Gastroesophageal sphincter (tissue), 3 donors: ENCODE results near the gene CCL25.

Experiments
- CTCF ChIP-seq, 4 experiments: fragments of 200-600 bp in 2 of 4; fragments of 450-650 bp in 2 of 4; sonication (generic) in 1 of 4; IDR thresholded peaks; one replicate each; pipeline ENCODE4 v1.5.1; 2017 to 2019; ENCODE audit warnings: antibody characterized with exemption in 4 of 4, mild to moderate bottlenecking in 2 of 4, moderate library complexity in 2 of 4
- EP300 ChIP-seq: sonication (generic); formaldehyde crosslinking; IDR thresholded peaks from one replicate; pipeline ENCODE4 v1.6.1; 2017; ENCODE audit warnings: antibody characterized with exemption, mild to moderate bottlenecking
- POLR2AphosphoS5 ChIP-seq: sonication (generic); formaldehyde crosslinking; IDR thresholded peaks from one replicate; pipeline ENCODE4 v1.6.1; 2017; ENCODE audit warnings: antibody characterized with exemption

- no peak for TF ChIP-seq EP300
- TF ChIP-seq CTCF (IDR thresholded peaks at IDR 0.05), result no peak
- TF ChIP-seq POLR2AphosphoS5, result no peak
These were observed 28.3 kb downstream of the CCL25 start for GRCh38 chr19:8080832-8081231.
